ENCODE measurements around the gene PPP1R9B.
A peak's percentile ranks its signal among the peaks of the same experiment; 100 is the strongest.

PPP1R9B gene

DNA sequence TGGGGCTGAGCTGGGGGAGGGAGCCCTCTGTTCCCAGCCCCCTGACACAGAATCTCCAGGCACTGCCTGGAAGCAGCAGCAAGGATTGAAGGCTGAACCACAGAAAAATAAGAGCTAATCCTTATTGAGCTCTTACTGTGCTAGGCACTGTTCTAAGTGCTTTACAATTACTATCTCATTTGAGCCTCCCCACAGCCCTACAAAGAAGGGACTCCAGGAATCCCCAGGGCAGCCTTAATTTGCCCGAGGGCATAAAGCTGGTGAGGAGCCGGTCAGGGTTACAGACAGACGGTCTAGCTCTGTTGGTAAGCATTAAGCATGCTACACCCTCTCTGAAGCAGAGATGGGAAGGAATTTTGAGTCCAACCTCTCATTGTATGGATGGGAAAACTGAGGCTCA is 27.5 kb downstream of the PPP1R9B start:
- DNase-seq = no peak

DNA sequence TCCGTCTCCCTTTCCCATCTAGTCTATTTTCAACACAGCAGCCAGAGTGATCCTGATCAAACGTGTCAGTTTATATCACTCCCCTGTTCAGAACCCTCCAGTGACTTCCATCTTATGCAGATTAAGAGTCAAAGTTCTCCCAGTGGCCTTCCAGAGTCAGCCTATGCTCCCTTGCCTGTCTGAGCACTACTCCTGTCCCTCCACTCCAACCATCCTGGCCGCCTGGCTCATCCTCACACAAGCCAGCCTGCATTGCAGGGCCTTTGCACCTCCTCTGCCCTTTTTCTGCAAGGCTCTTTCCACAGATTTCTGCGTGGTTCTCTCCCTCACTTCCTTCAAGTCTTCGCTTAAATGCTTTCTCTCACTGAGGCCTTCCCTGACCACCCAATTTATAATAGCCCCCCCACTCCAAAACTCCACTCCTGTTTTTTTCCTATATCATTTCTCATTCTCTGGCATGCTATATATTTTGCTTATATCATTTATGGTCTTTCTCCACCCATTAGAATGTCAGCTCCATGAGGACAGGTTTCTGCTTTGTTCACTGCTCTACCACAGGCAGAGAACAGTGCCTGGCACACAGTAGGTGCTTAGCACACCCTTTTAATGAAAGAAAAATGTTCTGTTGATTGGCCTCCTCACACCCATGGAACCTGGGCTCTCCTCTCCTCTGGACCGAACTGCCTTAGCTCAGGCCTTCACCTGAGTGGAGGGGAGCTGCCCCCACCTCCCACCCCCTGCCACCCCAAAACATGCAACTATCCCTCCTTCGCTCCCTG is 29.8 kb downstream of the PPP1R9B start:
- DNase-seq = no peak

DNA sequence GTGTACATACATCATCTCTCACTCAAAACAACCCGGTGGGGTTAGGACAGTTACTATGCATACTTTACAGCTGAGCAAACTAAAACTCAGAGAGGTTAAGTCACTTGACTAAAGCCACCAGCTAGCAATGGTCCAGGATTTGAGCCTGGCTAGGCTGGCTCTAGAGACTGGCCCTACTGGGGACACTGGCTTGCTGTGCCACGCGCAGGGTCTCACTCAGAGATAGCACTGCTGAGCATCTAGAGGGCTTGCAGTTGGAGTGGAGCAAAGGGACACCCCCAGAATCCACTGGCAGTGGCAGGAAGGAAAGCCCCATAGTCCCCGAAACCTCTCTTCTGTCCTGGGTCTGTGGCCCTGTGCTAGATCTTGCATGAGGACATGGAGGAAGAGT is 31.7 kb downstream of the PPP1R9B start:
- DNase-seq = no peak

DNA sequence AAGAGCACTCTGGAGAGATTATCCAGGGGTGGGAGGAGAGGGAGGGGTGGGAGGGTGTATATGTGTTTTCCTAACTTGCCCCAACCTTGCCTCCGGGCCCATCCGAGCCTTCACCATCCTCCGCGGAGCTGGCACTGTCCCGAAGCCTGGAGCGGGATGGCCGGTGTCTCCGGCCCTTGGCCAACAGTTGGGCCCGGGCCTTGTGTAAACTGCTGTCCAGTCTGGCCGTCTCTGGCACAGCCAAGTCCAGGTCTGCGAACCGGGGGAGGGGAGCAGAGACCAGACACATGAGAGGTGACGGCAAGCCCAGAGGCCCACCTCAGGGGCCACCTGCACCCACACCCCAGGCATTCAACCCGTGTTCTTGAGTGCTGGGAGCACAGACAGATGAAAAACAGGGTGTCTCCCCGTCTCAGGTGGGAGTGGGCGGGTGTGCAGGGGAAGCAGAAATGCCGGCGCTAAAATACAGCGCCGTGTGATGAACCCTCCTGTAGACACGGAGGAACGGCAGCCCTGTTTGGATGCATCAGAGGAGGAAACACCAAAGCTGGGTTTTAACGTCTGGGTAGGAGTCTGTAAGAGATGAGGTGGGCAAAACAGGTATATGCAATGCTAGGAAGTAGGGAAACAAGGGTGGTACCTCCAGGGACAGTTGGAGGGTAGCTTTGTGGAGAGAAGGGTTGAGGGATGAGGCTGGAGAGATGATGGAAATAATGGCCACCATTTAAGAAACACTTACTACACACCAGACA is 32.2 kb downstream of the PPP1R9B start:
- DNase-seq = no peak

DNA sequence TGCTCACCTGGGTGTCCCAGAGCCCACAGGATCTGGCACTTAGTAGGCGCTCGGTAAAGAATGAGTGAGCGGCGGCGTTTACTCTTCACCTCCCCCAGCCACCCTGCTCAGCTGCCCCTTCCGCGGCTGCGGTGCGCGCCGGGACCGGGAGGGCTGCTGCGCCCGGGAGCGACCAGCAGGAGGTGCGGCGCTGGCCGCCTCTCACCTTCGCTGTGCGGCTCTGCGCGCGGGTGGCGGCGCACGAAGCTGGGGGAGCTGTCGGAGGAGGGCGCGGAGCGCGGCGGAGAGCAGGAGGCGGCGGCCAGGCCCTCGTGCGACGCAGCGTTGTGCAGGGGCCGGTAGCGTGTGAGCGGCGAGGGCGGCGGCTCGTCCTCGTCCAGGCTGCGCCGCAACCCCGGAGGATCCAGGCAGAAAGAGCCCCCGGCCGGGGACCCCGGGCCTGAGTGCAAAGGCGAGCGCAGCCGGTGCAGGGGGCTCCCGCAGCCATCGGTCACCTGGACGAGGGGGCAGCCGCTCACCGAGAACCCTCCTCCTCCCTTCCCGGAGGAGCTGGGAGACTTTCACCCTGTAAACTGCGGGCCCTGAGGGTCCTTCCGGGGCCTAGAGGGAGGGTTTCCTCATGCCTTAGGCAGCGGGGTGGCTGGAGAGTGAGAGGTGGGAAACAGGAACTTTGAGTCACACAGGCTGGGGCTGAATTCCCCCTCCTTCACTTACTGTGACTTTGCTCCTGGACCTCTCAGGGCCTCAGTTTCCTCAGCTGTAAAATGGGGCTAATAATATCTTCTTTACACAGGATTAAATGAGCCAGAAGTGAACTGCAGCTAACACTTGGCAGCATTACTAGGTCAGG is 33.0 kb downstream of the PPP1R9B start:
- DNase-seq = peak; percentile 57 to 59

DNA sequence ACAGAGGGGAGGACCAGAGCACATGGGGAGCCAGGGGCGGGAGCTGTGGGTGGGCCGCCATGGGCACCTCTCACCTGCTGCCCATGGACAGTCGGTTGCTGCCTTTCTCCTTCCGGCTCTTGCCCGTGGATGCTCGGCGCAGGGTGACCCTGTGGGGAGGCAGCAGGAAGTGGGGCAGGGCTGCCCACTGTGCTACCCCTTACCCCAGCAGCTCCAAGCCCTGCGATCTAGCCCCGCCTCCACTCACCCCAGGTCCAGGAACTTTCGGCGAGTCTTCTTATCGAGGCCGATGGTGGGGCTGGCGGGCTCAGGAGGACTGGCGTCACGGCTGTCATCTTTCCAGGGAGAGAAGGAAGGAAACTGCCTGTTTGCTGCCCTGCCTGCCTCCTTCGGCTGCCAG is 34.7 kb downstream of the PPP1R9B start:
- no peak for DNase-seq

DNA sequence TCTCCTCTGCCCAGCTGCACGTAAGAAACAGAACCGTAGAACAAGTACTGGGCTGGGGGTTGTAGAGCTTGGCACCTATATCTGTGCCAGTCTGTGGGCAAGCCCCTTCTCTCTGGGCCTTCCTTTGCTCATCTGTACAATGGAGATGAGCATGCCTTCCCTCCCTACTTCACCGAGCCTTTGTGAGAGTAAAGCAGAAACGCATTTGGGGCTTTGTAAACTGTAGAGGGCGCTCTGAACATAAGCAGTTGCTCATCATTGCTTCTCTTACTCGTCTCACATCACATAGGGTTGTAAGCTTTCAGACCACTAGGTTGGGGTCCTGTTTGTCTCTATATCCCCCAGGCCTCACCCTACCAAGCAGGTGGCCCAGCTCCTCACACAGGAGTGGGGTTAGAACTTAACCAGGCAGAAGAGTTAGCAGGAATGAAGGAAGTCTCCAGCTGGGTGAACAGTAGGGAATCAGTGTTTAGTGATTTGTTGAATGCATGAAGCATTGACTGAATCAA is 35.6 kb downstream of the PPP1R9B start:
- DNase-seq = peak; percentile 95 to 98

DNA sequence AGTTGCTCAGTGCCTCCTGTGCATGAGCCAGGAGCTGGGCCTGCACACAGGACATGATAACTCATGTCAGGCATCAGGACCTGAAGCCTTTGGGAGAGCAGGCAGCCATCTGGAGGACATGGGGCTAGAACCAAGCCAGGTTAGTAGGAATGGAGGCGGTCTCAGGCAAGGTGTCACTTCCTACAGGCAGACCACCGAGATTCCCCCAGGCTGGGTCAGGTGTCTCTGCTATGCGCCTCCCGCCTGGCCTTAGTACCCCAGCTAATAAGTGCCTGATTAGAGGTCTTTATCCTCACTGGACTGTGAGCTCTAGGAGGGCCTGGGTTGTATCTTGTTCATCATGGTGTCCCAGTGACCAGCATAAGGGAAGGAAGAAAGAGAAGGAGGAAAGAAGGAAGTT is 36.1 kb downstream of the PPP1R9B start:
- DNase-seq = no peak

DNA sequence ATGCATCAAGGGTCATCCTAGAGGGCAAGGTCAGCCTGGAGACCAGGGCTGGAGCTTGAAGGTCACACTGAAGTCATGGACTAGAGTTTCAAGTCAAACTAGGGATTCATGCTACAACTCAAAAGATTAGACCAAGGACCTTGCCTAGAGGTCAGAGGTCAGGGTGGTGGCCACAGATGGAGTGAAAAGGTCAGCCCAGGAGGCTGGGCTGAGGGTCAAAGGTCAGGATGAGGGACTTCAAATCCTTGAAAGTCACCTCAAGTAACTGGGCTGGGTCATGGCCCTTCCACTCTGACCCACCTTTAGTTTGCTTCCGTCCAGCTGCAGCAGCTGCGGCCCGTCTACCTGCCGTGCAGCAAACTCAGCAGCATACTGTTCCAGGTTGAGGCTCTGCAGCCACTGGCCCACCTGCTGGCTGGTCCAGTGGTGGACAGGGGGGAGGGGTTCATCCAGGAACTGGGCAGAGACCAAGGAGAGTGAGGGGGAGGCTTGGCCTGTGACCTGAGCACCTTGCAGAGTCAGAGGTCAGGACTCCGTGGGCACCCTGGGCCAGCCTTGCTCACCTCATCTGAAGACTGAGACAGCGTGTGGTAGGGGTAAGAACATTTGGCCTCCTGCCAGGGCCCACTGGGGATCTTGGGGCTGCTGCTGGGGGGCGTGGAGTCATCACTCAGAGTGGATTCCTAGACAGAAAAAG is 36.7 kb downstream of the PPP1R9B start:
- DNase-seq = no peak

DNA sequence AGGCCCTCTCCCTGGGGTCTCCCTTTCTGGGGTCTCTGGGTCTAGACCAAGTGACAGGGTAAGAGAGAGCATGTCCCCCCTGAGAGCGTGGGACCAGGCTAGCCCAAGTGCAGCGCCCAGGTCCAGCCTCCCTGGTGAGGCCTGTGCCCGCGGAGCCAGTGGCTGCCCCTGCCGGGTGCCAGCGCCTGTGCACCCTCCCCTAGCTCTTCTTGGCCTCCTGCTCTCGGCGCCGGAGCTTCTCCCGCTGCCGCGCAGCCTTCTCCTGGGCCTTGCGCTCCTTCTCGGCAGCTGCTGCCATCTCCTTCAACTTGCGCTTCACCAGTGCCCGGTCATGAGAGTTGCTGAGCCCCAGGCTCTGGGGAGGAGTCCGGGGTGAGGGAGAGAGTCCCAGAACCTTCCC is 37.8 kb downstream of the PPP1R9B start:
- no peak for DNase-seq

DNA sequence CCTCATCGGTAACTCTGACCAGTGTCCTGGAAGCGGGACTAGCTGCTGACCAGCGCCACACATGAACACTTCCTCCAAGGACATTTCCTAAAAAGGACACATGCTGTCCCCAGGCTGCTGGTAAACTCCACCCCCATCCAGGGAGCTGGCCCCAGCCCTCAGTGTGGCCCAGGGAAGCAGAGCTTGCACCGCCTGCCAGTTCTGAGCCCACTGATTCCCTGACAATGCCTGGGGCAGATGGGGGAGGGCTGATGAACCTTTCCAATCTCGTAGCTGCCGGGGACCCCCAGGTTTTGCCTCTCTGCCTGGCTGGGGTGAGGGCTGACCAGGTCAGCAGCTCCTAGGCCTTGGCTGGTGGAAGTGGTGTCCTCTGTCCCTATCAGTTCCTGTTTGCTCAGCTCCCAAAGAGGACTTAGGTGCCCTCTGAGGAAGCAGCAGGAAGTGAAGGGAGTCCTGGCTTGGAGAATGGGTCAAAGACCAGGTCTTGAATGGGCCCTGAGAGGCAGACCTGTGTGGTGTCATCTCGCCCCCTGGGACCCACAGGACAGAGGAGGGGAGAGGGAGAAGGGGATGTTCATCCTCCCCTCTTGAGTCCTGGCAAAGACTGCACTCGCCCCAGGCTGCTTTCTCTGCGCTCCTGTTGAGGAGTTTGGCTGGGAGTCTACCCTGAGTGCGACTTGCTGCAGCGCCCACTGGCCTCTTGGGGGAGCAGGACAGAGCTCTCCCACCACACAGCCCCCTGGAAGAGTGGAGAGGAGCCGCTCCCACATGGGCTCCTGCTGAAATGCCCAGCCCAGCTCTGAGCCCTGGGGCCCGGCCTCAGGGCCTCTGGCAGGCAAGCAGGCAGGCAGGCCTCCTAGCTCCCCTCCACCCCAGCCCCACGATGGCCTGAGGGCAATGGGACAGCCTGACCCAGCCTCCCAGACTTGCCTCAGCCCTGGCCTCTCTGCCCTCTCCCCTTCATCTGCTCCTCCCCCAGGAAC is 38.5 kb downstream of the PPP1R9B start:
- DNase-seq = no peak

DNA sequence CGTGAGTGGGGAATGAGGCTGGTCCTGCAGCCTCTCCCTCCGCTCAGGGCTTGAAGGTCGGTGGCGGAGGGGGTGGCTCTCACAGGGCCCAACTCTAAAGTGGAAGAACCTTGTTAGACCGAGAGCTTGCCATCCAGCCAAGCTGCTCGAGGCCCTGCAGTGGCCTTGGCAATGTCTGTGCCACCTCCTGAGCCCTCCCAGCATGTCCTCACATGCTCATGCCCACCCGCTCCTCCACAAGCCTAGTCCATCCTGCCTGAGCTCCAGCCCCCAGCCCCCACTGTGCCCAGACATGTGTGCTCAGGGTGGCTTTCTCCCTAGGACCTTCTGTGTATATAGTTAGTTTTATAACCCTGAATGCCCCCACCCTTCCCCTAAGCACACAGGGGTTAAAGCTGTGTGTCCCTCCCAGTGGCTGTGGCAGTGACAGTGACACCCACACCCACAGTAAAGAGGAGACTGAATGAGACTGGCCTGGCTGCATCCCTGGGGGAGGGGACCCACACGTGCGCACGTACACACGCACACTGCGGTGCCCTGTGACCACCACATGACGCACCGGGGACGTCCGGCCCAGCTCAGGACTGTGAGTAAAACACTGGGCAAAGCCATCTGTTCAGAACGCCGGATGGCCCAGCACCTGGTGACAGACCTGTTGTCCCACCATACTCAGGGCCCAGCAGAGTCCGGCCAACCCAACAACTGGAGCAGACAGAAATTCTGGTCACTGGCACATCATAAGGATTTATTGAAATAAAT is 39.7 kb downstream of the PPP1R9B start:
- no peak for DNase-seq

DNA sequence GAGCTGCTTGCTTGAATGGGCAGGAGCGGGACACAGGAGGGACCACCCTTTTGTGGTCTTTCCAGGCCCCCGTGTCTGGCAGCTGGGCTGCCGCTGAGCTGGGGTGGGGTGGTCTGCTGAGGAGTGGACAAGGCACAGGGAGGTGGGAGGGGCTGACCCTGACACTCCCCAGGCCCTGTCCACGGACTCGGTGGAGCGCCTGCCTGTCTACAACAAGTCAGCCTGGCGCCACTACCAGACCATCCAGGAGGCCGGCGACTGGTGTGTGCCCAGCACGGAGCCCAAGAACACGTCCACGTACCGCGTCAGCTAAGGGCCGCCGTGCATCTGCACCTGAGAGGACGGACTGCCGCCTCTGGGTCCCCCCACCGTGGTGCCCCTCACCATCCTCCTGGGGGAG is 40.7 kb downstream of the PPP1R9B start:
- DNase-seq = no peak

DNA sequence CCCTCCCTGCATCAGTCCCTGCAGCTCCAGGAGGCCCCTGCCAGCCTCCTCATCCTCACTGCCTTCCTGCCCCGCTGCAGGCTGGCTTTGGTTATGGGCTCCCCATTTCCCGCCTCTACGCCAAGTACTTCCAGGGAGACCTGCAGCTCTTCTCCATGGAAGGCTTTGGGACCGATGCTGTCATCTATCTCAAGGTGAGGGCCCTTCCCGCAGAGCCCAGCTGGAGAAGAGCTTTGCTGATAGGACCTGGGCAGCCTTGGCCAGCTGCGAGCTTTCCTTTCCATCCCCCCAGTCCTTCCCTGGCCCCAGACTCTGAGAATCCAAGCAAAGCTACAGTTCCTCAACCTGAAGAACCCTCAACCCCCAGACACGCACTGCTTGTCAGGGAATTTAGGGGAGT is 41.3 kb downstream of the PPP1R9B start:
- DNase-seq = no peak

DNA sequence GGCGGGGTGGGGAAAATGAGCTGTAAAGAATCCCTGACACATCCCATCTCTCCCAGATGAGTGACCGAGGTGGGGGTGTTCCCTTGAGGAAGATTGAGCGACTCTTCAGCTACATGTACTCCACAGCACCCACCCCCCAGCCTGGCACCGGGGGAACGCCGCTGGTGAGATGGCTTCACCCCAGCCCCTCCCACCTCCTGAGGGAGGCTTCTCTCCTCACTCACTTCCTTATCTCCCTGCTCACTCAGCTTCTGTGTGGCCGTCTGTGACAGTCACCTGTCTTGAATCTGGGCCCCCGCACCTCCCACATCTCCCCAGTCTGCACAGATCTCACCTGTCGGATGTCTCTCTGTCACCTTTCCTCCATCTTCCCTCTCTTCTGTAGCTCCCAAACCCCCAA is 41.9 kb downstream of the PPP1R9B start:
- no peak for DNase-seq

DNA sequence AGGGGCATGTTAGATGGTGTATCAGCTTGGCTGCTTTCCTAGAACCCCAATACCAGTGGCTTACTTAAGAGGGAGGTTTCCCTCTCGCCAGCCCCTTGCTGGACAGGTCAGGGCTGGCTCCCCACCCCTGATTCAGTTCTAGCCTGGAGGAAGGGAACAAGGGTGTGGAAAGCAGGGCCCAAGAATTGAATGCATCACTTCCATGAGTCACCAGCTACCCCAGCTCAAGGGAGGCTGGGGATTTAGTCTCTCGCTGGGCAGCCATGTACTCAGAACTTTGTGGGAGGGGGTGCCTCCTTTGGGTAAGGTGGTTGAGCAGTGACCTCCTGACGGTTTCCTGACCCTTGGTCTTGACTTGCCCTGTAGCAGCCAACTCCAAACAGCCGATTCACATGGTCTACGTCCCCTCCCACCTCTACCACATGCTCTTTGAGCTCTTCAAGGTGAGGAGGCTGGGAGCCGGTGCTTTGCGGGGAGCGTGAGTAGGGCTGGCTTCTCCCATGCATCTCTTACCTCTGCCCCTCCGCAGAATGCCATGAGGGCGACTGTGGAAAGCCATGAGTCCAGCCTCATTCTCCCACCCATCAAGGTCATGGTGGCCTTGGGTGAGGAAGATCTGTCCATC is 42.6 kb downstream of the PPP1R9B start:
- no peak for DNase-seq

DNA sequence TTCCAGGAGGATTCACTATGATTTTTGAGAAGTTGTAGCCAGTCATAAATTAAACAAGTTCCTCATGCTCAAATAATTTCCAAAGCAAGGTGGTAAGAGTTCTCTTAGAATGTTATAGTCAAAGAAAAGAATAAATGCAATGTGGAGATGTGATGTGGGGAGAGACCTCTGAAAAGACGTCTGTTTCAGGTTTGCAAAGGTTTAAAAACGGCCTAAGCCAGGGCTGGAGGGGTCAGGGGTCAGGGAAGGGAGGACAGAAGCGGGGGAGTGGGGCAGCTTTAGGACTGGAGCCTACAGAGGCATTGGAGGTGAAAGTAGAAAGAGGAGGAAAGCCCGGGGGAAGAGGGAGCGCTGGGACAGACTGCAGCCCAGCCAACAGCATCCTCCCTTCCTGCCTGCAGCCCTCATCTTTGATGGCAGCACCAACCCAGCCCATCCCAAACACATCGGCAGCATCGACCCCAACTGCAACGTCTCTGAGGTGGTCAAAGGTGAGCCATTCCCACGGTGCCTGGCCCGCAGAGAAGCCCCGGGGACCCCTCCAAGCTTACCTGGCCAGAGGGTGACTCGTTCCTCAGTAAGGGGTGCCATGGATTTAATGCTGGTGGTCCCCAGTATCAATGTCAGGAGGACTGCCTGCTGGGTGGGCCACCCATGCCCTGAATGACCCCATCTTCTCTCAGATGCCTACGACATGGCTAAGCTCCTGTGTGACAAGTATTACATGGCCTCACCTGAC is 43.9 kb downstream of the PPP1R9B start:
- DNase-seq = no peak

DNA sequence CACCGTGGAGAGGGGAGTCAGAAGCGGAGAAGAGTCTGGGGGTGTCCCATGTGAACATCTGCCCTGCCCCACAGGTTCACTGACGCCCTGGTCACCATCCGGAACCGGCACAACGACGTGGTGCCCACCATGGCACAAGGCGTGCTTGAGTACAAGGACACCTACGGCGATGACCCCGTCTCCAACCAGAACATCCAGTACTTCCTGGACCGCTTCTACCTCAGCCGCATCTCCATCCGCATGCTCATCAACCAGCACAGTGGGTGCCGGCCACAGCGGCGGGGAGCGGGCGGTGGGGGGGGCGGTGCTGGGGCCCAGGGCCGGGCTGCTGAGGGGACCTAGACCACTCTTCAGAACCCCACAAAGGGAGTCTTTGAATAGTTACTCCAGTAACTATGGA is 44.7 kb downstream of the PPP1R9B start:
- no peak for DNase-seq

DNA sequence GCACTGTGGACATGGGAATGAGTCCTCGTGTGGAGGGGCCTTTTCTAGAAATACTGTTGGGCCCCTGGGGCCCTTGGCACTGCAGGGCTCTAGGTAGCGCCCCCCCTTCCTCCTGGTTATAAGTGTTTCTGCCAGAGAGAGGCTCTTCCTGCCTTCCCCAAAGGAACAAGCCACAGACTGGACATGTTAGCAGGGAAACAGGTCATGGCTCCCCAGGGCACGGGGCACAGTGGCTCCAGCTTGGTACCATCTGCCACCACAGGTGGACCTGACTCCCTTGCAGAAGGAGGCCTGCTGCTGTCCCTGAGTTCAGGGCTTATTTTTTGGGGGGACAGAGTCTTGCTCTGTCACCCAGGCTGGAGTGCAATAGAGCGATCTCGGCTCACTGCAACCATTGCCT is 46.5 kb downstream of the PPP1R9B start:
- DNase-seq = no peak

DNA sequence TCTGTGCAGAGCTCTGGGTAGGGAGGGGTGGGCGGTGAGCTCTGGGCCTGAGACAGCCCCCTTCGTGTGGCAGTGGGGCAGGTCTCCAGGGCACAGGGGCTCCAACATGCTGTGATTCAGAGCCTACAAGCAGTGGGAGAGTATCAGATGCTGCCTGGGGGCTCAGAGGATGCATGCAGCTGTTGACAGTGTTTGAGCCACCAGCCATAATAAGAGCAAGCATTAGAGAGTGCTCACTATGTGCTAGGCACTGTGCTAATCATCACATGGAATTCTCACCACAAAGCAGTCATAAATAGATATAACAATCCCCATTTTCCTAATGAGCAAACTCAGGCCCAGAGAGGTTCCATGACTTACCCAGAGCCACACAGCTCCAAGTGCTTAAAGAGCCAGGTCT is 47.2 kb downstream of the PPP1R9B start:
- no peak for DNase-seq

All from Kasumi-1 (cell line).